Measurements from ENCODE around the gene MCRS1. TPM values are rescaled to one million over a fixed set of nuclear protein-coding genes. Genes with fewer than 3 reads are reported as not detected.

Gene MCRS1
- total RNA-seq, 3 donors from 2014 or later = 51.6 to 66.7 (median 55.9) TPM

DNA sequence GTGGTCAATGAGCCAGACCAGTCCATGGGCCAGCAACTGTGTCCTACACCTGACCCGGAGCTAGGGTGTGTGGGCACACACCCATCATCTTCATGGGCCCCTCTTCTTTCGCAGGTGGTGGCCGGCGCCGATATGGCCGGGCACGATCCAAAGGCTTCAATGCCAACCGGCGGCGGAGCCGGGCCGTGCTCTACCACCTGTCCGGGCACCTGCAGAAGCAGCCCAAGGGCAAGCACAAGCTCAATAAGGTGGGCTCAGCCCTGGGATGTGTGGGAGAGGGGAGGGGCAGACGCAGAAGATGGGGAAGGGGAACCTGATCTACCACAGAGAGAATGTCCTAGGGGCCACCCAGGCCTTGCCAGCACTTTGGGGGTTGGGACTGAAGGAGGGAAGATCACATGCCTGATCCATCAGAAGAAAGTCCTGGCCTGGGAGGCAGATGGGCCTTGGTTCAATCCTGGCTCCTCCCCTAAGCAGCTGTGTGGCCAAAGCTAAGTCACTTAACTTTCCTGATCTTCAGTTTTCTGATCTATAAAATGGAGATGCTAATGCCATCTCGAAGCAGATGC is 25.3 kb downstream of the MCRS1 start:
- H3K4me1 ChIP-seq (ENCODE audit: low read depth) = peaks cover 9% of the 10 kb centered on the region
- H3K4me3 ChIP-seq = no peak overlapping the region
- intact Hi-C loops (cut with DNase I, micrococcal nuclease) = no loop called here
- DNase-seq (no peak), ATAC-seq (no peak)
- TF ChIP-seq, protein P1, sequence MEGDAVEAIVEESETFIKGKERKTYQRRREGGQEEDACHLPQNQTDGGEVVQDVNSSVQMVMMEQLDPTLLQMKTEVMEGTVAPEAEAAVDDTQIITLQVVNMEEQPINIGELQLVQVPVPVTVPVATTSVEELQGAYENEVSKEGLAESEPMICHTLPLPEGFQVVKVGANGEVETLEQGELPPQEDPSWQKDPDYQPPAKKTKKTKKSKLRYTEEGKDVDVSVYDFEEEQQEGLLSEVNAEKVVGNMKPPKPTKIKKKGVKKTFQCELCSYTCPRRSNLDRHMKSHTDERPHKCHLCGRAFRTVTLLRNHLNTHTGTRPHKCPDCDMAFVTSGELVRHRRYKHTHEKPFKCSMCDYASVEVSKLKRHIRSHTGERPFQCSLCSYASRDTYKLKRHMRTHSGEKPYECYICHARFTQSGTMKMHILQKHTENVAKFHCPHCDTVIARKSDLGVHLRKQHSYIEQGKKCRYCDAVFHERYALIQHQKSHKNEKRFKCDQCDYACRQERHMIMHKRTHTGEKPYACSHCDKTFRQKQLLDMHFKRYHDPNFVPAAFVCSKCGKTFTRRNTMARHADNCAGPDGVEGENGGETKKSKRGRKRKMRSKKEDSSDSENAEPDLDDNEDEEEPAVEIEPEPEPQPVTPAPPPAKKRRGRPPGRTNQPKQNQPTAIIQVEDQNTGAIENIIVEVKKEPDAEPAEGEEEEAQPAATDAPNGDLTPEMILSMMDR (IDR thresholded peaks at IDR 0.05) = no peak
- no peaks in the 10 kb centered on the region for H3K36me3 ChIP-seq (ENCODE audit: low read depth)
- no peaks in the 10 kb centered on the region for H3K9me3 ChIP-seq

DNA sequence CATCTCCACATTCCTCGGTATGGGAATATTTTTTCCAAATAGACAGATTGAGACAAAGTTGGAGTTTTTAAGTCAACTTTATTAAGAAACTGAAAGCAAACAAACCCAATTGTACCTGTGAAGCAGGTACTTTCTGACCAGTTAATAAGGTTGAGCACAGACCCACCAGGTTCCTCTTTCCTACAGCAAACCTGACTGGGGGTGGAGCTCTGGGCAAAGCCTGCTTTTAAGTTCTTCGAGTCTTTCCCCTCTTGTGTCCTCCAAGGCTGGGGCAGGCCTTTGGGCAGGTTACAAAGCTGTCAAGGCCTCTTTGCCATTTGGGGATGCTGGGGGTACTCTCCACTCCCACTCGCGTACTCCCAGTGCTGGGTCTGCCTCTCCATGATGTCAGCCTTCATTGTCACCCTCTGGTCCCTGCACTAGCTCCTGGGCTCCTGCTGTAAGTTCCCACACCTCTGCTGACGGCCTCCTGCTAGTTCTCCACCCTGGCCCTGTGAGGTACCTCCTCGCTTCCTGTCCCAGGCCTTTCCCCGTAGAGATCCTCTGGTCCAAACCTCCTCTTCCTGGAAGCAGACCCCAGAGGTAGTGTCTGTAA is 25.9 kb downstream of the MCRS1 start:
- Histone ChIP-seq H3K36me3 (ENCODE audit: low read depth) (no peaks in the 10 kb centered on the region), H3K9me3 (no peaks in the 10 kb centered on the region), H3K4me1 (ENCODE audit: low read depth) (peaks cover 13% of the 10 kb centered on the region), H3K4me3 (no peak overlapping the region)
- ATAC-seq (no peak), DNase-seq (no peak)
- intact Hi-C loops (cut with DNase I, micrococcal nuclease) = no loop called here
- TF ChIP-seq, protein P1 (IDR thresholded peaks at IDR 0.05) = no peak

GRCh38 chr12:49541140-49541861 is 26.6 kb downstream of the MCRS1 start:
- Histone ChIP-seq H3K9me3 (no peaks in the 10 kb centered on the region), H3K4me3 (no peak overlapping the region), H3K36me3 (ENCODE audit: low read depth) (no peaks in the 10 kb centered on the region), H3K4me1 (ENCODE audit: low read depth) (peaks cover 13% of the 10 kb centered on the region)
- intact Hi-C loops (cut with DNase I, micrococcal nuclease) = no loop called here
- TF ChIP-seq, protein P1 (IDR thresholded peaks at IDR 0.05) = no peak
- DNase-seq = no peak
- ATAC-seq = no peak

DNA sequence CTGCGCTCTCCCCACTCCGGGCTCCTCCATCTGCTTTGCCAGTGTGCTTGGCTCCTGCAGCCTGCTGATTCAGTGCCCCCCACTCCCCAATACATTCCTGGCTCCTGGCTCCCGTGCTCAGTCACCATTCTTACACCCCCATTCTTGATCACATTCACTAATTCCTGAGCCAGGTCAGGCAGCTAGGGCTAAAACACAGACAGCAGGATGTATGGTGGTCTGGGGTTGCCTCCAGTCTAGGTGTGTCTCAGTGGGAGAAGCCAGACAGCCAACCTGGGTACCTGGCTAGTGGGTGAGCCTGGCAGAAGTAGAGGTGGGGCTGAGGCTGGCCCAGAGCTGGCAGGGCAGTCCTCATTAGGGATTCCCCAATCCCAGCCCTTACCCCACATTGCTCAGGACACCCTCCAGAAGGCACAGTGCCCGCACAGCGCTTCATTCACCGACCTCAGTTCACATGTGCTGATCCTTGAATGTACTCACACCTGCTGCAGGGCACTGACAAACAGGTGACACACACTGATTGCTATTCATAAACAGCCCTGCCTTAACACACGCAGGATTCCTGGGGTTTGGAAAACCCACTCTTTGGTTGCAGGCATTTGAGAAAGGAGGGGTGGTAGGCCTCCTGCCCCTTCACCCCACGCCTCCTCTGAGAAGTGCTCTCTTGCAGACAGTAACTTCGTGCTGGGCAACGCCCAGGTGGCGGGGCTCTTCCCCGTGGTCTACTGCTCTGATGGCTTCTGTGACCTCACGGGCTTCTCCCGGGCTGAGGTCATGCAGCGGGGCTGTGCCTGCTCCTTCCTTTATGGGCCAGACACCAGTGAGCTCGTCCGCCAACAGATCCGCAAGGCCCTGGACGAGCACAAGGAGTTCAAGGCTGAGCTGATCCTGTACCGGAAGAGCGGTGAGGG is 27.5 kb downstream of the MCRS1 start:
- TF ChIP-seq, protein P1 (IDR thresholded peaks at IDR 0.05) = no peak
- no peak for DNase-seq
- Histone ChIP-seq H3K36me3 (ENCODE audit: low read depth) (no peaks in the 10 kb centered on the region), H3K4me3 (no peak overlapping the region), H3K4me1 (ENCODE audit: low read depth) (peaks cover 13% of the 10 kb centered on the region), H3K9me3 (no peaks in the 10 kb centered on the region)
- ATAC-seq = peak; percentile 7
- intact Hi-C loops (cut with DNase I, micrococcal nuclease) = no loop called here

DNA sequence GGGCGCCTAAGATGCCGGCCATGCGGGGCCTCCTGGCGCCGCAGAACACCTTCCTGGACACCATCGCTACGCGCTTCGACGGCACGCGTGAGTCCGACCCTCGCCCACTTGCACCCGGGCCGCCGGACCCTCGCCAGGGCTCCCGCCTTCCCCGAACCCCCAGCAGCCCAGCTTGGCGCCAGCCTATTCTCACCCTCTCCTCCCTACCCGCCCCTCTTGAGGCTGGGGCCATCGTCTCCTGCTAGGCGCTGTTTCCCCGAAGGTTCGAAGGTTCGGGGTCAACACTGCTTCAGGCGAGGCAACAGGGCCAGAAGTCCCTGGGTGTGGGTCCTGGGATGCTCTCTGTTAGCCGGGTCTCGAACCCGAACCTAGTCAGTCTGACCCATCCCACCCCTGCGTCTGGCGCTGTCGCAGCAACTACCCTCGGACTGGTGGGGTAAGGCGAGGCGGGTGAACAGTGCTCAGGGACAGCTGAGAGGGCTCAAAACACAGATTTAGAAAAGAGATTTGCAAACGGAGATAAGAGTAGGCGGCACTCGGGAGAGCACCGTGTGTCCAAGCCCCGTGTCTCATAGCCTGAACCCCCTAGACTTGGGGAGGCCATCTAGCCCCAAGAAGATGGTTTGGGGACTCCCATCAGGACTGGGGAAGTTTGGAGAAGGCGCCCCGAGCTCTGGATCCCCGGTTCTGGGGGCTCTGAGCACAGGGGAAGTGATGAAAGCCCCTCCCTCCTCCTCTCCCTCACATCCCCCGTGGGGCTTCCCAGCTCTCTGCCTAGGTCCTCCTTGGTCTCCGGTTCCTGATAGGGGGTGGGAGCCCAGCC is 28.3 kb downstream of the MCRS1 start:
- TF ChIP-seq, protein P1 (IDR thresholded peaks at IDR 0.05) = no peak
- Histone ChIP-seq H3K36me3 (ENCODE audit: low read depth) (no peaks in the 10 kb centered on the region), H3K4me1 (ENCODE audit: low read depth) (peaks cover 13% of the 10 kb centered on the region), H3K9me3 (no peaks in the 10 kb centered on the region), H3K4me3 (no peak overlapping the region)
- ATAC-seq (no peak), DNase-seq (no peak)
- intact Hi-C loops (cut with DNase I, micrococcal nuclease) = no loop called here
